Measurements from ENCODE around the gene ZKSCAN8.

DNA sequence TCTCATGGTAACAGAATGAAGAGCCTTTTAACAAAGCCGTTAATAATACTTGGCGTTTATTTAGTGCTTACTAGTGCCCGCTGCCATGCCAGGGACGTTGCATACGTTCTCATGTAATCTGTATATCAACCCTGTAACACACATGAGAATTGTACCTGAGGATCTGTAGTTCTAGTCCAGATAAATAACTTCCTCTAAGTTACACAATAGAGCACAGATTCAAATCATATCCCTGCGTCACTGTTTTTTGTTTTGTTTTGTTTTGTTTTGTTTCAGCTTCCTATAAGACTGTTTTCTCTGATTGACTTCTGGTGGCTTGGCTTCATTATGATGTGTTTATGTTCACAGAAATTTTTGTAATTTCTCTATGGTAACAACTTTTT, 16.7 kb upstream of the ZKSCAN8 start:
- TF ChIP-seq, protein P1, sequence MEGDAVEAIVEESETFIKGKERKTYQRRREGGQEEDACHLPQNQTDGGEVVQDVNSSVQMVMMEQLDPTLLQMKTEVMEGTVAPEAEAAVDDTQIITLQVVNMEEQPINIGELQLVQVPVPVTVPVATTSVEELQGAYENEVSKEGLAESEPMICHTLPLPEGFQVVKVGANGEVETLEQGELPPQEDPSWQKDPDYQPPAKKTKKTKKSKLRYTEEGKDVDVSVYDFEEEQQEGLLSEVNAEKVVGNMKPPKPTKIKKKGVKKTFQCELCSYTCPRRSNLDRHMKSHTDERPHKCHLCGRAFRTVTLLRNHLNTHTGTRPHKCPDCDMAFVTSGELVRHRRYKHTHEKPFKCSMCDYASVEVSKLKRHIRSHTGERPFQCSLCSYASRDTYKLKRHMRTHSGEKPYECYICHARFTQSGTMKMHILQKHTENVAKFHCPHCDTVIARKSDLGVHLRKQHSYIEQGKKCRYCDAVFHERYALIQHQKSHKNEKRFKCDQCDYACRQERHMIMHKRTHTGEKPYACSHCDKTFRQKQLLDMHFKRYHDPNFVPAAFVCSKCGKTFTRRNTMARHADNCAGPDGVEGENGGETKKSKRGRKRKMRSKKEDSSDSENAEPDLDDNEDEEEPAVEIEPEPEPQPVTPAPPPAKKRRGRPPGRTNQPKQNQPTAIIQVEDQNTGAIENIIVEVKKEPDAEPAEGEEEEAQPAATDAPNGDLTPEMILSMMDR (IDR thresholded peaks at IDR 0.05): no peak
- TF ChIP-seq EP300 (IDR thresholded peaks at IDR 0.05): no peak

Measured in suprapubic skin (tissue), 3 donors.